NB4 (cell line): Measurements from ENCODE around the gene HOXB6.

Experiments used
- DNase-seq: peaks from one replicate; pipeline ENCODE4 v3.0.0; 2010; ENCODE audit warnings: low read depth
- H3K4me3 ChIP-seq: one replicate; pipeline ENCODE4 v1.5.1; 2011; ENCODE audit warnings: mild to moderate bottlenecking, low read depth, low read length, moderate library complexity
- CTCF ChIP-seq: IDR thresholded peaks from one replicate; pipeline ENCODE4 v1.5.1; 2012; ENCODE audit warnings: low read depth, low read length
- MYC ChIP-seq: IDR thresholded peaks from 2 replicates; pipeline ENCODE4 v1.6.1; 2011; ENCODE audit warnings: low read depth, low read length
- POLR2A ChIP-seq: IDR thresholded peaks from 2 replicates; pipeline ENCODE4 v1.6.1; 2011; ENCODE audit warnings: mild to moderate bottlenecking; ENCODE audit not compliant: insufficient read length; ENCODE audit errors: extremely low read depth
- TF ChIP-seq, protein P1 (sequence below): IDR thresholded peaks from 2 replicates; pipeline ENCODE4 v1.6.1; 2011; ENCODE audit warnings: low read depth, low read length

HOXB6 gene

DNA sequence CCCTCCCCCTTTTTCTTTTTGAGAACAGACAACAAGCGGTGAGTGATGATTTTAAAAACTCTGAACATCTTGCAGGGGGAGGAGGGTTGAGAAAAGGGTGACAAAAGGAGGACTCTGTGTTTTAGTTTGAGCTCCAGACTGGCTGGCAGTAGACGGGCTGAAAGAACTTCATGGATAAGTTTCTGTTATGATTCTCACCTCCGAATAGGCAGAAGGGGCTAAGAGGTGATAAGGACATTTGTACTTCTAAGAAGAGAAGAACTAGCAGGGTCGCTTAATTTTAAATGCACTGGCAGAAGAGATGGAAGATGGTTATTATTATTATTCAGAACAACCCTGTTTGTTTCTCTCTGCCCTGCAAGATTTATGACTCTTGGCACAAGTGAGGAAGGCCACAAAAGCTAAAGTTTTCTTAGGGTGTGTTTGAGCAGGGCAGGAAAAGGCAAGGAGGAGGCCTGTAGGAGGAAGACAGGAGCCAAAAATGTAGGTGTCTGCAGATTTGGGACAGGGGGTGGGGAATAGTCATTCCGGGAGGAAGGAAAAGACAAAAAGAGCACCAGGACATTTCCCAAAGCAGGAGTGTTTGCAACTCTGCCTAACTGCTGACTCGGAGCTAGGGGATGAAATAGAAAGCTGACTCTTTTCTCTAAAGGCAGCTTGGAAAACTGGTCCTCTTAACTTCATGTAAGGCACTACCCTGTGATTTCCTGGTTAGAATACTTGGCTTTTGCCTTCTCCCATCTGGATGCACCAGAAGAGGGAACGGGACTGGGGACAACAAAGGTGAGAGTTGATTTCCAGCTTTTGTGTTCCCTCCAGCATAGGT lies 48.0 kb downstream of the HOXB6 start:
- TF ChIP-seq MYC (no peak), POLR2A (no peak), CTCF (no peak)
- TF ChIP-seq, protein P1, sequence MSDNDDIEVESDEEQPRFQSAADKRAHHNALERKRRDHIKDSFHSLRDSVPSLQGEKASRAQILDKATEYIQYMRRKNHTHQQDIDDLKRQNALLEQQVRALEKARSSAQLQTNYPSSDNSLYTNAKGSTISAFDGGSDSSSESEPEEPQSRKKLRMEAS = no peak
- DNase-seq = no peak
- no peak overlapping the region for H3K4me3 ChIP-seq

DNA sequence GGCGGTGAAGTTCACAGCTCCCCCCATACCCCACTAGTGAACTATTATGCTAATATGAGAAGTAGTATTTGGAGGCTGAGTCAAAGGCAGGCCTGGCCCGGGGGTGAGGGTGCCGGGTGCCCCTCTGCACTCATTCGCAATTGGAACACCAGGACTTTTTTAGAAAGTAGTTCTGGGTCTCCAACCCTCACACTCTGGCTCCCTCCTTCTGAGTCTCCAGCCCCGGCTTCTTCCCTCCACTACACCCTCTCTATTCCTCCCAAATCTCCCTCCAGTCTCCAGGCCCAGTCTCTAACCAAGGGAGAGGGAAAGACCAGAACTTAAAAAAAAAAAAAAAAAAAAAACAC lies 48.6 kb downstream of the HOXB6 start:
- TF ChIP-seq, protein P1 = no peak
- TF ChIP-seq POLR2A = no peak
- no peak for TF ChIP-seq CTCF
- TF ChIP-seq MYC = no peak
- no peak overlapping the region for H3K4me3 ChIP-seq
- no peak for DNase-seq

DNA sequence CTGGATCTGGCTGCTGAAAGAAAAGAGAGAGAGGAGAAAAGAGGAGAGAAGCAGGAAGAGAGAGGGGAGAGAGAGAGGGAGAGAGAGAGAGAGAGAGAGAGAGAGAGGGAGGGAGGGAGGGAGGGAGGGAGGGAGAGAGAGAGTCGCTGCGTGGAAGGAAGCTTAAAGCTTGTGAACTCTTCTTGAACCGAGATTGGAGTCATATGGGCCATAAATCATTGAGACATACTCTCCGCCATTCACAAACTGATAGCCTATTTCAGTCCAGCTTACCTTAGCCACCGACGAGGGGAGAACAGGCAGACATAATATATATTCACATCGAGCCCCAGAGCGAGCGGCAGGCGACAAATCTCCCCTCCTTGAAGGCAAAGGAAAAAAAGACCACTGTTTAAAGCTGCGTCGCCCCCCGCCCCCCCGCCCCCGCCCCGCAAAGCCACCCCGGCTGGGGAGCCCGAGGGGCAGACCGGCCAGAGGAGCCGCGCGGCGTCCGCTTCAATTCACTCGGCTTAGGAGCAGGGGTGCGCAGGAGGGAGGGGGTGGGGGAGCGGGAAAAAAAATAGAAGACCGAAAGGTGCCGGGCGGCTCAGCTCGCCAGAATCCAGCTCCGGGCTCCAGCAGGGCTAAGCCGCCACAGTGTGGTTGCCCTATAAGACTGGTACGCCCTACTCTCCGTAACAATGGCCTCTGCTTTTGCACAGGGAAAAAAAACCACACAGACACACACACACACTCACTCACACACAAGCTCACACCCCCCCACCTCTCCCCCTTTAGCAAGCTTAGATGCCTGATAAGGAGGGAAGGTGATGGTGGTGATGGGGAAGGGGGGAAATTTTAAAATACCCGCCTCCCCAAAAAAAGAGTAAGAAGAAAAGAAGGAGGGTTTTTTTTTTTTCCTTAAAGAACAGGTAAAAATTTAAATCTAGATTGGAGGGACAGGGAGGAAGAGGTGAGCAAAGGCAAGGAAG lies 49.2 kb downstream of the HOXB6 start:
- TF ChIP-seq CTCF = no peak
- TF ChIP-seq, protein P1 = no peak
- TF ChIP-seq POLR2A = no peak
- no peak for TF ChIP-seq MYC
- no peak overlapping the region for H3K4me3 ChIP-seq
- DNase-seq = peak; percentile 8

DNA sequence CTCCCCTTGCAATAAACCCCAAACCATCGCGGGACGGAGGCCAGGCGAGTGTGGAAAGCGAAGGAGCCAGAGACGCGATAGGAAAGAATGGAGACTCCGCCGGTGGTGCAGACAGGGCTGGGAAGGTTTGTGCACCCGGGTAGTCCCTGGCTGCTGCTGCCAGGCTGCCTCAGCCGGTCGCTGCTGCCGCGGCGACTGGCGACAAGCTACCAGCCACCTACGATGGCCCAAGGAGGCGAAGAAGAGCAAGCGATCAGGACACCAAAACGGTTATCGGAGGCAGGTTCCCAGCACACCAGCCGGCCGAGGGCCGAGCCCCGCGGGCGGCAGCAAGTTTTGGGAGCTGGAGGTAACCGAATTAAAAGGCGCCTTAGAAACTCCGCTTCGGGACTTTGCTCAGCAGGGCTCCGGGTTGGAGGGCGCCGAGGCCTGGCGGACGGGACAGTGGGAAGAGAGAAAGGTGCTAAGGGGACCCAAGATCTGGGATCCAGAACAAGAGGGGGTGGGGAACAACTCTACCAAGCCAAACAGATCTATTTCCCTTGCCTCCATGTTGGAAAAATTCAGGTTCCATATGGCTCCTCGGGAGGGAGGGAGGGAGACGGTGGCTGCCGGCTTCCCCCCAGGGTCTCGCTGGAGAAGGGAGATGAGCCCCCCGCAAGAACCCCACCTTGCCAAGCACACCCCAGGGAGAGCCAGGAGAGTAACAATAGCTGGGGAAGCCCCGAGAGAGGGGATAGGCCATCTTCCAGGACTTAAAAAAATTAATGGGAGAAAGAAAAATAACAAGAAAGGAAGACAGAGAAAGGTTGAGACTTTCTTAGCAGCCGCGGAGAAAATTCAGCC lies 50.2 kb downstream of the HOXB6 start:
- TF ChIP-seq MYC (no peak), POLR2A (no peak), CTCF (no peak)
- TF ChIP-seq, protein P1 = no peak
- DNase-seq = no peak
- no peak overlapping the region for H3K4me3 ChIP-seq

- no peak for DNase-seq
- TF ChIP-seq POLR2A (no peak), CTCF (no peak)
- TF ChIP-seq, protein P1 = no peak
- H3K4me3 ChIP-seq = no peak overlapping the region
Measured at GRCh38 chr17:48553826-48554225, 51.0 kb downstream of the HOXB6 start.
